ENCODE results near the gene LRRC75B. TPM values are rescaled to one million over a fixed set of nuclear protein-coding genes. Genes with fewer than 3 reads are reported as not detected.

The LRRC75B gene
- total and polyA plus RNA-seq, 2 of the 8 experiments (the other 6 are each of a cell fraction or from before 2014, with no cell fraction given) = 12.2 to 26.6 TPM

GRCh38 chr22:24595863-24596262 is 3.0 kb upstream of the LRRC75B start:
- ChIA-PET POLR2A (ENCODE audit: partially characterized antibody) (interaction anchor here (1.5 to 2.0 kb wide), 3 partner anchors 12 to 40 kb away, joined by 4 to 9 read pairs (median 5); partner anchors contain the start of gene SNRPD3), CTCF (ENCODE audit: partially characterized antibody) (no interaction called here)
- peaks cover 2% of the 10 kb centered on the region; the same call in 1 of the 2 replicates for H3K23me2 ChIP-seq (ENCODE audit: low read depth, low read length)
- no peaks in the 10 kb centered on the region for H4K20me1 ChIP-seq (replicated peaks in 1 of 2; ENCODE audit: control insufficient read depth in 1 of 2, insufficient read depth in 2 of 2, low read length in 2 of 2)
- H2BK15ac ChIP-seq (ENCODE audit: low read length) = 0 out of 2 replicates have a peak overlapping the region, but pooled peaks have one; percentile 46
- no peak overlapping the region for H3K9ac ChIP-seq (replicated peaks in 1 of 4; ENCODE audit: extremely low read depth in 1 of 4, low read depth in 3 of 4, low read length in 3 of 4)
- no peak overlapping the region for H3K18ac ChIP-seq (ENCODE audit: extremely low read depth, low read length)
- no peak overlapping the region for H2AK5ac ChIP-seq (ENCODE audit: low read depth, low read length)
- H3K9me3 ChIP-seq (ENCODE audit: insufficient read depth in 2 of 2, low read depth in 1 of 2, low read length in 1 of 2) = no peaks in the 10 kb centered on the region
- no peak for DNase-seq (ENCODE audit: low read depth in 1 of 2, low spot score in 2 of 2)
- no peak overlapping the region for H3K14ac ChIP-seq (ENCODE audit: insufficient read length)
- H2AFZ ChIP-seq (ENCODE audit: low read length) = no peak overlapping the region
- WGBS, 2 experiments (ENCODE audit: extremely low coverage in 1 of 2, insufficient coverage in 1 of 2, insufficient read length in 1 of 2, insufficient replicate concordance in 2 of 2, low coverage in 1 of 2, low lambda C conversion rate in 2 of 2, missing lambda C conversion rate in 1 of 2) = 93% methylated on average over 4 of the region's 4 CpGs; no CpG with 5 or more reads in 1 of the 2 experiments
- no peak overlapping the region for H3K4me3 ChIP-seq (ENCODE audit: extremely low read depth in 1 of 4, insufficient read depth in 2 of 4, low read depth in 3 of 4, low read length in 4 of 4)
- no peak overlapping the region for H3K23ac ChIP-seq (ENCODE audit: insufficient read length)
- H4K5ac ChIP-seq (ENCODE audit: insufficient read length, low read depth, low read length) = no peak overlapping the region
- H3K56ac ChIP-seq (replicated peaks; ENCODE audit: insufficient read length, low read depth, low read length) = no peak overlapping the region
- H2BK12ac ChIP-seq (ENCODE audit: low read depth, low read length) = peak overlapping the region; percentile 68; the same call in 1 of the 2 replicates
- H3K4ac ChIP-seq (replicated peaks; ENCODE audit: insufficient read length, low read depth, low read length) = no peak overlapping the region
- H3K79me1 ChIP-seq (ENCODE audit: low read depth, low read length) = no peaks in the 10 kb centered on the region
- H4K91ac ChIP-seq (replicated peaks; ENCODE audit: insufficient read length, low read length) = no peak overlapping the region
- H3K79me2 ChIP-seq (ENCODE audit: control insufficient read depth in 1 of 2, insufficient read depth in 2 of 2, low read length in 2 of 2) = no peaks in the 10 kb centered on the region
- H3K27ac ChIP-seq (ENCODE audit: low read depth, low read length) = no peak overlapping the region
- no peak overlapping the region; the same call in 1 of the 2 replicates for H2BK20ac ChIP-seq (ENCODE audit: low read length)
- H3K27me3 ChIP-seq (replicated peaks in 1 of 4; ENCODE audit: control insufficient read depth in 3 of 4, extremely low read depth in 1 of 4, insufficient read depth in 3 of 4, low read length in 3 of 4) = no peaks in the 10 kb centered on the region
- H4K8ac ChIP-seq (ENCODE audit: extremely low read depth, insufficient read depth, low read length) = no peak overlapping the region
- no peak overlapping the region for H2BK120ac ChIP-seq (replicated peaks; ENCODE audit: low read depth, low read length)
- H3K36me3 ChIP-seq (ENCODE audit: control insufficient read depth in 2 of 4, insufficient read depth in 4 of 4, low read length in 3 of 4) = no peaks in the 10 kb centered on the region
- FAIRE-seq = no peak
- H3K4me1 ChIP-seq (replicated peaks in 1 of 4; ENCODE audit: control insufficient read depth in 3 of 4, insufficient read depth in 4 of 4, low read length in 3 of 4) = peaks cover 4 to 33% (median 16%) of the 10 kb centered on the region in 4 experiments
- no peak overlapping the region for H2BK5ac ChIP-seq (ENCODE audit: low read depth, low read length)
- no peak overlapping the region for H3K4me2 ChIP-seq (ENCODE audit: insufficient read depth in 1 of 2, low read depth in 2 of 2, low read length in 2 of 2)
- TF ChIP-seq SIN3A (conservative IDR thresholded peaks at IDR 0.05 in 1 of 2, IDR thresholded peaks at IDR 0.05 in 1 of 2; ENCODE audit: low read depth in 1 of 2, low read length in 2 of 2) = no peak
- TF ChIP-seq KDM1A (IDR thresholded peaks at IDR 0.05; ENCODE audit: borderline replicate concordance, low read length) = no peak
- TF ChIP-seq SUZ12 (IDR thresholded peaks at IDR 0.05; ENCODE audit: low read length) = no peak
- TF ChIP-seq CTCF (IDR thresholded peaks at IDR 0.05; ENCODE audit: control extremely low read depth in 1 of 3, insufficient read depth in 1 of 3, low read depth in 1 of 3, low read length in 3 of 3) = no peak
- no peak for TF ChIP-seq EP300 (IDR thresholded peaks at IDR 0.05; ENCODE audit: borderline replicate concordance in 1 of 2, low read depth in 2 of 2, low read length in 2 of 2)
- TF ChIP-seq USF2 (IDR thresholded peaks at IDR 0.05; ENCODE audit: low read length) = no peak
- TF ChIP-seq SIX5 (IDR thresholded peaks at IDR 0.05; ENCODE audit: low read depth, low read length) = no peak
- no peak for TF ChIP-seq TBP (IDR thresholded peaks at IDR 0.05; ENCODE audit: low read depth, low read length)
- no peak for TF ChIP-seq MAFK (IDR thresholded peaks at IDR 0.05; ENCODE audit: low read depth, low read length)
